T1000 (cell line): Measurements from ENCODE around the gene P2RY6.

ENCODE experiments used
- DNase-seq: peaks from one replicate; lab custom pipeline; 2025; ENCODE audit warnings: mixed read lengths; lab: John Stamatoyannopoulos, UW

The P2RY6 gene

DNA sequence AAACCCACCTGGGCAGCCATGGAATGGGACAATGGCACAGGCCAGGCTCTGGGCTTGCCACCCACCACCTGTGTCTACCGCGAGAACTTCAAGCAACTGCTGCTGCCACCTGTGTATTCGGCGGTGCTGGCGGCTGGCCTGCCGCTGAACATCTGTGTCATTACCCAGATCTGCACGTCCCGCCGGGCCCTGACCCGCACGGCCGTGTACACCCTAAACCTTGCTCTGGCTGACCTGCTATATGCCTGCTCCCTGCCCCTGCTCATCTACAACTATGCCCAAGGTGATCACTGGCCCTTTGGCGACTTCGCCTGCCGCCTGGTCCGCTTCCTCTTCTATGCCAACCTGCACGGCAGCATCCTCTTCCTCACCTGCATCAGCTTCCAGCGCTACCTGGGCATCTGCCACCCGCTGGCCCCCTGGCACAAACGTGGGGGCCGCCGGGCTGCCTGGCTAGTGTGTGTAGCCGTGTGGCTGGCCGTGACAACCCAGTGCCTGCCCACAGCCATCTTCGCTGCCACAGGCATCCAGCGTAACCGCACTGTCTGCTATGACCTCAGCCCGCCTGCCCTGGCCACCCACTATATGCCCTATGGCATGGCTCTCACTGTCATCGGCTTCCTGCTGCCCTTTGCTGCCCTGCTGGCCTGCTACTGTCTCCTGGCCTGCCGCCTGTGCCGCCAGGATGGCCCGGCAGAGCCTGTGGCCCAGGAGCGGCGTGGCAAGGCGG is 24.5 kb downstream of the P2RY6 start:
- DNase-seq: no peak

DNA sequence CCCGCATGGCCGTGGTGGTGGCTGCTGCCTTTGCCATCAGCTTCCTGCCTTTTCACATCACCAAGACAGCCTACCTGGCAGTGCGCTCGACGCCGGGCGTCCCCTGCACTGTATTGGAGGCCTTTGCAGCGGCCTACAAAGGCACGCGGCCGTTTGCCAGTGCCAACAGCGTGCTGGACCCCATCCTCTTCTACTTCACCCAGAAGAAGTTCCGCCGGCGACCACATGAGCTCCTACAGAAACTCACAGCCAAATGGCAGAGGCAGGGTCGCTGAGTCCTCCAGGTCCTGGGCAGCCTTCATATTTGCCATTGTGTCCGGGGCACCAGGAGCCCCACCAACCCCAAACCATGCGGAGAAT is 25.1 kb downstream of the P2RY6 start:
- DNase-seq: no peak

GRCh38 chr11:73297702-73298101 is 25.6 kb downstream of the P2RY6 start:
- no peak for DNase-seq

DNA sequence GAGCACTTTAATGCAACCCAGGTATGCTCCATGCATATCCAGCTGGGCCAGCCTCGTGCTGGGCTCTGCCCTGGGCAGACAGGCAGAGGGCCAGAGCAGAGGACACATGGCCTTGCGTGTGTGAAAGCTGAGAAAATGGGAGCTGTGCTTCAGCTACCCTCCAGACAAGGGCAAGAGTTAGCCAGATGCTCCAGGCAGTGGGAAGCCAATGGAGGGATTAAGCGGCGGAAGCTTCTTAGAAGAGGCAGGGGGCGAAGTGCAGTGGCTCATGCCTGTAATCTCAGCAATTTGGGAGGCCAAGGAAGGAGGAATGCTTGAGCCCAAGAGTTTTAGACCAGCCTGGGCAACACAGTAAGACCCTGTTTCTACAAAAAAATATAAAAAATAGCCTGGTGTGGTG is 26.1 kb downstream of the P2RY6 start:
- no peak for DNase-seq

DNA sequence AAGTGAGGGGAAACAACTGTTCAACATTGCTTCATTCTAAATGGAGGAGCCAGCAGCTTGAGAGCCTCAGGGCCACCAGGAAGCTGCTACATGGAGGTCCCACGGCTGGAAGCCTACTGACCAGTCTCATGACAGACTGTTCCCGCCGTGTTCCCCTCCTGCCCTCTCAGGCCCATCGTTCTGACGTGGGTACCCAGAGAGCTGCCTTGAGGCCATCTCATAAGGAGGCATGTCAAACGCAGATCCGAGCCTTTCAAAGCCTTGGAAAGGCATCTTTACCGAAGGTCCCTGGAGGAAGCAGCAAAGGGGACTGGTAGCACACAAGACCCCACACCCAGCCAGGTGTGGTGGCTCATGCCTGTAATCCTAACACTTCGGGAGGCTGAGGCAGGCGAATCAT is 27.6 kb downstream of the P2RY6 start:
- no peak for DNase-seq

DNA sequence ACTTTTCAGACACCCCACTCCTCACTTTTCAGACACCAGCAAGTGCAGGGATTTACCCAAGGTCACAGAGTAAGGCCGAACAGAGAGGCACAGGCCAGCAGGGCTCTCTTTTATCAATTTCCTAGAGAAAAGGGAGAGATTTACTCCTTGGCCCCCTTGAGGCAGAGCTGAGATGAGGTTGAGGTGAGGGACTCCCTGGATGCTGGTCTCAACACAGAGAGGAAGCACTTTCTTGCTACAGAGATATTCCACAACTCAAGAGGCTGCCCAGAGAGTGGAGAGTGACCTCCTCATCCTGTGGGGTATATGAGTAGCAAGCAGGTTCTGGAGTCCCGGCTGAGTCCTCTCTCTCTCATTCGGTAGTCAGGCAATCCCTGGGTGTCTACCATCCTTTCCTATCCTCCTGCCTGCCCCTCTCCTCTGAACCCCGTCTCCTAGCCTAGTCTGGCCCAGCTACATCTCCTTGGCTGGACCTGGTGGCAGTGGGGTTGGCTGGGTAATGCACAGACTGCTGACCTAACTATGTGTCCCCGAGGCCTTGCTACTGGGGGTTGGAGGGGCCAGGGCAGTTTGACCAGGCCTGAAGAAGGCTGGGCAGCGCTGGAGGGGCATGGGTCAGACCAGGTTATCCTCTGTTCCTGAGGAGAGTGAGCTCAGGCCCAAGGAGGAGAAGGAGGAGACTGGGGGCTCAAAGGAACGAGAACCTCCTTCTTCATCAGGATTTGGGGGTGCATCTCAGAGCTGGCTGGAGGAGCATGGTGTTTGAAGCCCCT is 34.1 kb downstream of the P2RY6 start:
- DNase-seq: no peak

- no peak for DNase-seq
These were observed 34.8 kb downstream of the P2RY6 start for GRCh38 chr11:73306977-73307322.

DNA sequence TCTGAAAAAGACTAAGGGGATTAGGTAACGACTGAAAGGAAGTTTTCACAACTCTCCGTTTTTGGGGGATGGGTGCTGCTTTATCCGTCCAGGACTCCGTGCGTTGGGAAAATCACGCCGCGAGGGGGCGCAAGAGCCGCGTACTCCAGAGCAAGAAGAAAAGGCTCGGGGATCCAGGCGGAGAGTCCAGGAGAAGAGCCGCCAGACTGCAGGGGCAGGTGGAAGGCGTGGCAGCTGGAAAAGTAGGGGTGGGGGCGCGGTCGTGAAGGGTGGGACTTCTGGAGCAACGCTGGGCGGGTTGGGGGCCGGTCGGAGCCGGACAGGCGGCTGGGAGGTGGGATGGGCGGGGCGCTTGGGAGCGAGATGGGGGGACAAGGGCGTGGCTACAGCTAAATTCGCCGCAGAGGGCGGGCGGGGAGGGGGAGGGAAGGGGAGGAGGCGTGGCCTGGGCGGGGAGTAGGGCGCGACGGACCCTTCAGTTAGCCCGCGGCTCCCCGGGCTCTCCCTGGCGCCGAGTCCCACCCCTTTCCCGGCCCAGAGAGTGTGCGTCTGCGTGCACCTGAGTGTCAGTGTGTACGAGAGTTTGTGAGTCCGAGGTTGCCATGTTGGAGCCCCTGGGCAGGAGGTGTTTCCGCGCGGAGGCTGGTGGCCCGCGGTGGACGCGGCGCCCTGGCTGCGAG is 35.3 kb downstream of the P2RY6 start:
- peak; percentile 96 for DNase-seq

GRCh38 chr11:73308003-73308960 is 36.1 kb downstream of the P2RY6 start, which contains the start of gene ARHGEF17:
Gene ARHGEF17 (plus strand): TSS chr11:73308276. CDS start chr11:73308639, 363 bp downstream.
- DNase-seq: no peak

- peak; percentile 92 for DNase-seq
These were observed 37.1 kb downstream of the P2RY6 start for GRCh38 chr11:73308961-73309919.

DNA sequence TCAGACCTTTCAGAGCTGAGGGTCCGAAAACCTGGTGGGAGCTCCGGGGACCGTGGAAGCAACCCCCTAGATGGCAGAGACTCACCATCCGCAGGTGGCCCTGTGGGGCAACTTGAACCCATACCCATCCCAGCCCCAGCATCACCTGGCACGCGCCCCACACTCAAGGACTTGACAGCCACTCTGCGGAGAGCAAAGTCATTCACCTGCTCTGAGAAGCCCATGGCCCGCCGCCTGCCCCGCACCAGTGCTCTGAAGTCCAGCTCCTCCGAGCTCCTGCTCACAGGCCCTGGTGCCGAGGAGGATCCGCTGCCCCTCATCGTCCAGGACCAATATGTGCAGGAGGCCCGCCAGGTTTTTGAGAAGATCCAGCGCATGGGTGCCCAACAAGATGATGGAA is 37.9 kb downstream of the P2RY6 start:
- DNase-seq: no peak

- DNase-seq: no peak
These were observed 38.7 kb downstream of the P2RY6 start for GRCh38 chr11:73310661-73311393.

- DNase-seq: no peak
These were observed 39.3 kb downstream of the P2RY6 start for GRCh38 chr11:73311394-73311869.

DNA sequence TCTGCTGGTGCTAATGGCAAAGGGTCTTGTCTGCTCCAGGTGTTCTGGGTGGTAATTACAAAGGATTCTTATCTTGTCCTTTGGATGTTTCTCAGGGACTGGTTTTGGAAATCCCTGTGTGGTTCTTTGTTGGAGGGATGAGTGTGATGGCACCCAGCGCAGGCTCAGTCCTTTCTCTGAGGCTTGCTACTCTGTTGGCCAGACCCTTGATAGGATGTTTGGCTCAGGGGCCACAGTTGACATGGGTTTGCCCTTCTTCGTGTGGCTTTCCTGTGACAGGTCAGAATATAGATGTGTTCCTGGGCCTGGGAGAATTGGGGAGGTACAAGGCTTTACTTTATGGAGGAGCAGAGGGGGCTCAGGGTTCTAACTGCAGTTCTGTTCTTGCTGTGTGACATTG is 39.9 kb downstream of the P2RY6 start:
- DNase-seq: no peak

GRCh38 chr11:73312851-73313327 is 40.8 kb downstream of the P2RY6 start:
- no peak for DNase-seq

GRCh38 chr11:73313652-73314051 is 41.5 kb downstream of the P2RY6 start:
- no peak for DNase-seq

DNA sequence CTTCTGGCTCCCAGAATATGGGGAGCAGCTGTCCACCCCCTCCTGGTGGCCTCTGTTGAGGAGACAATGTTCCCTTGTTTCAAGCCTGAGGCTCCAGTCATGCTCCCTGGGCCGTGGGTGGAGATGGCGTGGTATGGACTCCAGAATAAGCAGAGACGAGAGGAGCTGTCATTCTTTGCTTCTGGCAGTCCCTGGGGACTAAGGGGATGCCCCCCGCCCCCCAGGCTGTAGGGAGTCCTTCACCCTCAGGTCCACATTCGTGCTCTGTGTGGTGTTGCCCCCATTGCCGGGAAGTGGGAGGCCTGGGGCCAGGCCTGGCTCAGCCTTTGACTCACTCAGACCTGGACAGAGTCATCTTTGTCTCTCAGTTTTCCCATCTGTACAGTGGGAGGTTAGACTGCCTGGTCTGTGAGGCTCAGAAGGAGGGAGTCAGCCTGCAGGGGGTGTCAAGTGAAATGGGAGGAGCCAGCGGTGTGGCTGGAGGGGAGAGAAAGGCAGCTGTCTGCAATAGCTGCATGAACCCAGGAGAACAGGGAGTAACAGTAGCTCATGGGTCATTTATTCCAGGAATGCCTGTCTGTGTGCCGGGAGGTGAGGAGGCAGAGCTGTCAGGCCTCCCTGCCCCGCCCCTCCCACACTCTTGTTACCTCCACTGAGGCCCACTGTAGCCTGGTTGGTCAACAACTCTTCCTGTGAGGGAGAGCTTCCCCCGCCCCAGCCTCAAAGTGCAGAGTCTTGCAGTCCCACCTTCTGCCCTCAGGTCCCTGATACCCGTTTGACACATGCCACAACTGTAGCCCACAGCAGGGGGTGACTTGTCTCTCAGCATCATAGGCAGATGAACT is 42.2 kb downstream of the P2RY6 start:
- DNase-seq: no peak

GRCh38 chr11:73315293-73316020 is 43.3 kb downstream of the P2RY6 start:
- no peak for DNase-seq
